IPS-20b (cell line): ENCODE results near the gene HEXIM1.
A peak's percentile ranks its signal among the peaks of the same experiment; 100 is the strongest.

Experiments
- H3K27ac ChIP-seq: one replicate; pipeline ENCODE4 v1.5.1; 2013; ENCODE audit warnings: low read length
- H3K27me3 ChIP-seq: 2 replicates; pipeline ENCODE4 v1.6.1; 2013; ENCODE audit warnings: mild to moderate bottlenecking, low read length, inconsistent platforms; ENCODE audit not compliant: insufficient read depth
- H3K36me3 ChIP-seq: 2 replicates; pipeline ENCODE4 v1.6.1; 2013; ENCODE audit warnings: low read depth, mild to moderate bottlenecking, inconsistent platforms, low read length, moderate library complexity; ENCODE audit not compliant: insufficient read depth
- H3K4me1 ChIP-seq: 2 replicates; pipeline ENCODE4 v1.6.1; 2013; ENCODE audit warnings: mild to moderate bottlenecking, control low read depth, inconsistent platforms, low read length, moderate library complexity; ENCODE audit not compliant: insufficient read depth
- H3K4me3 ChIP-seq: 2 replicates; pipeline ENCODE4 v1.5.1; 2013; ENCODE audit warnings: mild to moderate bottlenecking, low read length, inconsistent platforms
- H3K9ac ChIP-seq: 2 replicates; pipeline ENCODE4 v1.6.1; 2013; ENCODE audit warnings: low read depth, mild to moderate bottlenecking, inconsistent platforms, low read length, moderate library complexity
- H3K9me3 ChIP-seq: 2 replicates; pipeline ENCODE4 v1.6.1; 2013; ENCODE audit warnings: mild to moderate bottlenecking, low read depth, low read length, inconsistent platforms; ENCODE audit not compliant: insufficient read depth

HEXIM1 gene

GRCh38 chr17:45155483-45155882 is 7.2 kb downstream of the HEXIM1 start:
- H3K9me3 ChIP-seq, result no peaks in the 10 kb centered on the region
- H3K27ac ChIP-seq, result no peak overlapping the region
- no peaks in the 10 kb centered on the region for H3K27me3 ChIP-seq
- no peak overlapping the region for H3K9ac ChIP-seq
- H3K36me3 ChIP-seq, result no peaks in the 10 kb centered on the region
- peaks cover 13% of the 10 kb centered on the region; the same call in 1 of the 2 replicates for H3K4me1 ChIP-seq
- H3K4me3 ChIP-seq, result no peak overlapping the region

DNA sequence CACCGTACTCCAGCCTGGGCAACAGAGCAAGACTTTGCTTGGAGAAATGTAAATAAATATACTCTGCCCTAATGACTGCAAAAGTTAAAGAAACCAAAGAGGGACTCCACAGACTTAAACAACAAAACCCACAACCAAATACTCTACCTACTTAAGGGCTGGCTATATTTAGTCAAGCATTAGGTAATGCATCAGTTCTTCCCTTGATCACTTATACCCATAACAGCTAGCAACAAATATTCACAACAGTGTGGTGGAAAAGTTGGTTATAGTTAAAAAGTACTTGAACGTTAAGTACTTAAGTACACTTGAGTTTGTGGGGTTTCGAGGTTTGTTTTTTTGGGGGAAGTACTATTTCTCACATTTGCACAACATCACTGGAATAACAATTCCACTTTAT is 8.0 kb downstream of the HEXIM1 start:
- Histone ChIP-seq H3K4me1 (peaks cover 10% of the 10 kb centered on the region; the same call in 1 of the 2 replicates), H3K27me3 (no peaks in the 10 kb centered on the region), H3K4me3 (no peak overlapping the region), H3K36me3 (no peaks in the 10 kb centered on the region), H3K9ac (no peak overlapping the region), H3K27ac (no peak overlapping the region), H3K9me3 (no peaks in the 10 kb centered on the region)

- Histone ChIP-seq H3K4me3 (peak overlapping the region; percentile 92), H3K9ac (peak overlapping the region; percentile 97), H3K36me3 (0 out of 2 replicates have a peak, but pooled peaks cover 8% of the 10 kb centered on the region), H3K9me3 (no peaks in the 10 kb centered on the region), H3K27ac (peak overlapping the region; percentile 93), H3K27me3 (no peaks in the 10 kb centered on the region), H3K4me1 (peaks cover 14% of the 10 kb centered on the region; the same call in 1 of the 2 replicates)
Measured at GRCh38 chr17:45160447-45161287, 12.4 kb downstream of the HEXIM1 start.

DNA sequence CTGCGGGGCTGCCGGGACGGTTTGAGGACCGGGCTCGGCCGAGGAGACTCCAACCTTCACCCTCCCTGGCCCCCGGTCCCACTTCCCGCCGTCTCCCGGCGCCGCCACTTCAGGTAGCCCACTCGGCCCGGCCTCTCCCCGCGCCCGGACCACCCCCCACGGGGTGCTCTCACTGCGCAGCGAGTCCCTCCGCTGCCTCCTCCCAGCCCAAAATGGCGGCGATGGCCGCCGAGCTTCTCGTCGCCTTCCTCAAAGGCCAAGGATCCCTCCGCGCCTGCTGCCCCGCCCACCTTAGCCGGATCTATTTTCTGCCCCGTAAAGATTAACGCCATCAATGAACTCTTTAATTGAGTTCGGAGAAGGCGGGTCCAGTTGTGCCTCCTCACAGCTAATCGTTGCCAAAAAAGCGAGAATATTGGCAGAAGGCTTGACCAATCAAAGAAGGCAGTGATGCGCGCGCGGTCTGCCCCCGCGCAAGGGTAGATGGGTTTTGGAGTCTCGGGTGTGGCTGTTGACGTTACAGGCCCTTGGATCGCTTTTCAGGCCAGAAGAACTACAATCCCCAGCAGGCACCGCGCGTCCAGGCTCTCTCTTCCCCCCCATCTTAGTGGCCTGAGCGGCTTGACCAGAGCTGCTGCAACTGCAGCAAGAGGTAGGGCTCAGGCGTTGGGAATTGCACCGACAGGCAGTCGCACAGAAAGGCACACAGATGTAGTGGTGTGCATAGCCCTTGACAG is 13.2 kb downstream of the HEXIM1 start, which contains the start of gene HEXIM2:
Gene HEXIM2 (plus strand): TSS at position 588 of the 737 bp plus-strand sequence. CDS start 919 bp downstream, outside the sequence.
- peak within 1 kb of the TSS; percentile 92 for H3K4me3 ChIP-seq
- 0 out of 2 replicates have a peak, but pooled peaks cover 8% of the 10 kb centered on the region for H3K36me3 ChIP-seq
- H3K27me3 ChIP-seq, result no peaks in the 10 kb centered on the region
- no peaks in the 10 kb centered on the region for H3K9me3 ChIP-seq
- peak within 1 kb of the TSS; percentile 97 for H3K9ac ChIP-seq
- H3K4me1 ChIP-seq, result peaks cover 14% of the 10 kb centered on the region; the same call in 1 of the 2 replicates
- peak within 1 kb of the TSS; percentile 93 for H3K27ac ChIP-seq

GRCh38 chr17:45162025-45162687 is 13.9 kb downstream of the HEXIM1 start:
- H3K9ac ChIP-seq, result peak overlapping the region; percentile 75; the same call in 1 of the 2 replicates
- H3K4me3 ChIP-seq, result peak overlapping the region; percentile 67
- H3K27ac ChIP-seq, result peak overlapping the region; percentile 60
- 0 out of 2 replicates have a peak, but pooled peaks cover 8% of the 10 kb centered on the region for H3K36me3 ChIP-seq
- H3K9me3 ChIP-seq, result no peaks in the 10 kb centered on the region
- H3K4me1 ChIP-seq, result peaks cover 14% of the 10 kb centered on the region; the same call in 1 of the 2 replicates
- no peaks in the 10 kb centered on the region for H3K27me3 ChIP-seq

DNA sequence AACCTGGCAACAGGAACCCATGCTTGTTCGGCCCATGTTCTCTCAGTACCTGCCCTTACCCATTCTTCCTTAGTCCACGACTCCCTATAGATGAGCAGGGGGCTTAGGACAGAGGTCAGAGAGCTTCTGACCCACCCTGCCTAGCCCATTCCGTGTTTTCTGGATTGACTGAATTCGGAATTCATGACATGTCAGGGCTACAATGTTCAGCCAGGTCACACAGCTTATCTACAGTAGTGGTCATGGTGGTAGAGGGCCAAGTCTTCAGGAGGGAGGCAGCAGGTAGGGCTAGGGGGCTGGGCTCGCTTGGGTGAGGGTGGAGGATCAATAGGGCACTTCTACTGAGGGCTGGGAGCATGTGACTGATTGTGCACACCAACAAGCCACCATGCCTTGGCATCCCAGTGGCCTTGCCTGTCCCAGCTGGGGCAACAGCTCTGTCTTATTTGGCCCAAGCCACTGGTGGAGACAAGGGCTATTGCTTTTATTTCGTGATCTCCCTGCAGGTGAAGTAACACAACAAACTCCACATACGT is 16.5 kb downstream of the HEXIM1 start:
- H3K27me3 ChIP-seq, result no peaks in the 10 kb centered on the region
- H3K4me3 ChIP-seq, result no peak overlapping the region
- no peak overlapping the region for H3K27ac ChIP-seq
- H3K4me1 ChIP-seq, result peaks cover 13% of the 10 kb centered on the region; the same call in 1 of the 2 replicates
- H3K9ac ChIP-seq, result no peak overlapping the region
- no peaks in the 10 kb centered on the region for H3K9me3 ChIP-seq
- peaks cover 11% of the 10 kb centered on the region; the same call in 1 of the 2 replicates for H3K36me3 ChIP-seq

DNA sequence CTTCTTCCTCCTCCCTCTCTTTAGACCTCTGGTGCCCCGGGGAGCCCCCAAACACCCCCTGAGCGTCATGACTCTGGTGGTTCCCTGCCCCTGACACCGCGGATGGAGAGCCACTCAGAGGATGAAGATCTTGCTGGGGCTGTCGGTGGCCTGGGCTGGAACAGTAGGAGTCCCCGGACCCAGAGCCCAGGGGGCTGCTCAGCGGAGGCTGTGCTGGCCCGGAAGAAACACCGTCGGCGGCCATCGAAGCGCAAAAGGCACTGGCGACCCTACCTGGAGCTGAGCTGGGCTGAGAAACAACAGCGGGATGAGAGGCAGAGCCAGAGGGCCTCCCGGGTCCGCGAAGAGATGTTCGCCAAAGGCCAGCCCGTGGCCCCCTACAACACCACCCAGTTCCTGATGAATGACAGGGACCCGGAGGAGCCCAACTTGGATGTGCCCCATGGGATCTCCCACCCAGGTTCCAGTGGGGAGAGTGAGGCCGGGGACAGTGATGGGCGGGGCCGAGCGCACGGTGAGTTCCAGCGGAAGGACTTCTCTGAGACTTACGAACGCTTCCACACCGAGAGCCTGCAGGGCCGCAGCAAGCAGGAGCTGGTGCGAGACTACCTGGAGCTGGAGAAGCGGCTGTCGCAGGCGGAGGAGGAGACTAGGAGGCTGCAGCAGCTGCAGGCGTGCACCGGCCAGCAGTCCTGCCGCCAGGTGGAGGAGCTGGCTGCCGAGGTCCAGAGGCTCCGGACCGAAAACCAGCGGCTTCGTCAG is 20.9 kb downstream of the HEXIM1 start:
- H3K4me1 ChIP-seq, result peaks cover 28% of the 10 kb centered on the region
- H3K4me3 ChIP-seq, result no peak overlapping the region
- no peaks in the 10 kb centered on the region for H3K27me3 ChIP-seq
- no peak overlapping the region for H3K27ac ChIP-seq
- H3K9me3 ChIP-seq, result no peaks in the 10 kb centered on the region
- H3K9ac ChIP-seq, result no peak overlapping the region
- H3K36me3 ChIP-seq, result peaks cover 16% of the 10 kb centered on the region; the same call in 1 of the 2 replicates

DNA sequence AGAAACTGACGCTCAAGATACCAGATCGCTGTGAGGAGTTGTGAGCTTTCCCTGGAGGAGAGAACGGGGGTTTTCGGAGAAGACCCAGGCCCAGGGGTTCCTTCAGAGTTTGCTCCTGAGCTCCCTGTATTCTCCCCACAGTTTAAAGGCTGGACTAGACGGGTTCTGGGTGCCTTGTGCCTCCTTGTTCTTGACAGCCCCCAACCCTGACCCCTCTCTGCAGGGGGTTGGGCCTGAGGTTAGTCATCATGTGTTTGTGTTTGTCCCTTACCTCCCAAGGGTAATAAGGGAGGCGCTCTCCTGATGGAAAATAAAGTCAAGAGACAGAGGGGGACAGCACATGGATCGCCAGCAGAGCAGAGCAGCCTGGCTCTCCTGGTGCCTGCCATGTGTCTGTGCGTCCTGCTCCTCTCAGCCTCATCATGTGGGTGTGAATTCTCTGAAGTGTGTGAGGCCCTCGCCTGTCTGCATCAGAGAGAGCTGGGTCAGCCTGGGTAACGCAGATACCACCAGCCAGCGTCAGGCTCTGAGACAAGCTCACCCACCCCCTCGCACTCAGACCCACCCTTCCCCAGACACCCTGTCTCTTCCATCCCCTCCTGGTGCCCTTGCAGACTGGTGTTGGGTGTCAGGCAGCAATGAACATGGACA is 22.1 kb downstream of the HEXIM1 start:
- Histone ChIP-seq H3K4me1 (peaks cover 28% of the 10 kb centered on the region), H3K4me3 (no peak overlapping the region), H3K27me3 (no peaks in the 10 kb centered on the region), H3K9me3 (no peaks in the 10 kb centered on the region), H3K36me3 (peaks cover 9% of the 10 kb centered on the region; the same call in 1 of the 2 replicates), H3K27ac (peak overlapping the region; percentile 77), H3K9ac (peak overlapping the region; percentile 58; the same call in 1 of the 2 replicates)

DNA sequence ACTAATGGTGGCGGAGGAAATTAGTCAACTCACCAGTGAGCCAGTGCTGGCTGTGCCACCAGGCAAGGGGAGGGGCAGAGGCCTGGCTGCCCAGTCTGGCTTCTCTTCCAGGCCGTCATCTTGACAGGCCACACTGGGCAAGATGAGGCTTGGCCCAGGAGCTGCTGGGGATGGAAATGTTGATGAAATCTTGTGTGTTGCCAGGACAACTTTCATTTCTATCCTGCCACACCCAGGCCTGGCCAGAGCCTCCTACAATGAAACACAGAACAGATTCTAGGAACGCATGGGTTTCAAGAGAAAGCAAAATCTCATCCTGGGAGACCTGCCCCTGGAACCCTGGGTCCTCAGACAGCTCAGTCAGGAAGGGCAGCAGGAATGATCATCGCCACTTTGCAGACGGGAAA is 22.7 kb downstream of the HEXIM1 start:
- peak overlapping the region; percentile 58; the same call in 1 of the 2 replicates for H3K9ac ChIP-seq
- H3K36me3 ChIP-seq, result peaks cover 8% of the 10 kb centered on the region; the same call in 1 of the 2 replicates
- no peaks in the 10 kb centered on the region for H3K9me3 ChIP-seq
- H3K27ac ChIP-seq, result peak overlapping the region; percentile 77
- no peak overlapping the region for H3K4me3 ChIP-seq
- peaks cover 28% of the 10 kb centered on the region for H3K4me1 ChIP-seq
- no peaks in the 10 kb centered on the region for H3K27me3 ChIP-seq
